Trophoblast cell (in vitro differentiated cells and primary cell): ENCODE results near the gene ZNF576.

Source experiments
- DNase-seq, 2 donors: peaks; one replicate each; pipeline ENCODE4 v3.0.0-alpha.2; 2016
- H2AFZ ChIP-seq: 2 replicates; pipeline ENCODE4 v1.6.1; 2013; ENCODE audit warnings: low read length, moderate library complexity, mild to moderate bottlenecking; ENCODE audit not compliant: insufficient read depth, poor library complexity
- H2AK5ac ChIP-seq: 2 replicates; pipeline ENCODE4 v1.6.1; 2013; ENCODE audit warnings: mild to moderate bottlenecking, low read length
- H2BK120ac ChIP-seq: 2 replicates; pipeline ENCODE4 v1.6.1; 2013; ENCODE audit warnings: low read length, mild to moderate bottlenecking, moderate library complexity; ENCODE audit not compliant: insufficient read depth, poor library complexity
- H2BK12ac ChIP-seq: 2 replicates; pipeline ENCODE4 v1.6.1; 2013; ENCODE audit warnings: mild to moderate bottlenecking, low read length, moderate library complexity
- H2BK5ac ChIP-seq: 2 replicates; pipeline ENCODE4 v1.6.1; 2013; ENCODE audit warnings: low read length, low read depth, moderate library complexity, mild to moderate bottlenecking; ENCODE audit not compliant: poor library complexity
- H3K14ac ChIP-seq: 2 replicates; pipeline ENCODE4 v1.6.1; 2013; ENCODE audit warnings: mild to moderate bottlenecking, low read length
- H3K18ac ChIP-seq: 2 replicates; pipeline ENCODE4 v1.6.1; 2013; ENCODE audit warnings: mild to moderate bottlenecking, low read length
- H3K23ac ChIP-seq: 2 replicates; pipeline ENCODE4 v1.6.1; 2013; ENCODE audit warnings: low read length
- H3K27ac ChIP-seq: 2 replicates; pipeline ENCODE4 v1.5.1; 2013; ENCODE audit warnings: low read depth, mild to moderate bottlenecking, inconsistent platforms, low read length, moderate library complexity
- H3K27me3 ChIP-seq: 2 replicates; pipeline ENCODE4 v1.6.1; 2013; ENCODE audit warnings: inconsistent platforms, mild to moderate bottlenecking, low read length, moderate library complexity; ENCODE audit not compliant: insufficient read depth
- H3K36me3 ChIP-seq, 2 experiments: 1 replicate in 1 of 2; 2 replicates in 1 of 2; pipeline ENCODE4 v1.6.1; 2013; ENCODE audit warnings: low read length in 2 of 2, mild to moderate bottlenecking in 2 of 2, moderate library complexity in 1 of 2; ENCODE audit not compliant: insufficient read depth in 2 of 2, control insufficient read depth in 1 of 2
- H3K4ac ChIP-seq: 2 replicates; pipeline ENCODE4 v1.6.1; 2013; ENCODE audit warnings: low read depth, mild to moderate bottlenecking, low read length, moderate library complexity
- H3K4me1 ChIP-seq, 2 experiments: 1 replicate in 1 of 2; 2 replicates in 1 of 2; pipeline ENCODE4 v1.6.1; 2013; ENCODE audit warnings: low read length in 2 of 2, mild to moderate bottlenecking in 2 of 2, moderate library complexity in 1 of 2; ENCODE audit not compliant: insufficient read depth in 2 of 2, control insufficient read depth in 1 of 2
- H3K4me2 ChIP-seq: 2 replicates; pipeline ENCODE4 v1.6.1; 2013; ENCODE audit warnings: inconsistent platforms, mild to moderate bottlenecking, low read length, moderate library complexity
- H3K4me3 ChIP-seq: 2 replicates; pipeline ENCODE4 v1.5.1; 2013; ENCODE audit warnings: mild to moderate bottlenecking, low read depth, low read length, inconsistent platforms
- H3K79me1 ChIP-seq: one replicate; pipeline ENCODE4 v1.6.1; 2013; ENCODE audit warnings: low read length
- H3K79me2 ChIP-seq: 2 replicates; pipeline ENCODE4 v1.6.1; 2013; ENCODE audit warnings: low read length, mild to moderate bottlenecking; ENCODE audit not compliant: control insufficient read depth, insufficient read depth, poor library complexity
- H3K9ac ChIP-seq: 2 replicates; pipeline ENCODE4 v1.6.1; 2013; ENCODE audit warnings: mild to moderate bottlenecking, low read length
- H3K9me3 ChIP-seq: 2 replicates; pipeline ENCODE4 v1.6.1; 2013; ENCODE audit warnings: low read depth, mild to moderate bottlenecking, control low read depth, inconsistent platforms, low read length; ENCODE audit not compliant: insufficient read depth
- H4K12ac ChIP-seq: 2 replicates; pipeline ENCODE4 v1.6.1; 2013; ENCODE audit warnings: low read depth, mild to moderate bottlenecking, low read length, moderate library complexity
- H4K8ac ChIP-seq: 2 replicates; pipeline ENCODE4 v1.6.1; 2013; ENCODE audit warnings: low read depth, mild to moderate bottlenecking, low read length, moderate library complexity
- H4K91ac ChIP-seq: one replicate; pipeline ENCODE4 v1.6.1; 2013; ENCODE audit warnings: low read depth, mild to moderate bottlenecking, low read length, moderate library complexity
- WGBS: extraction: QIAGEN DNeasy Blood & Tissue Kit; methylation state at CpG from one replicate; pipeline ENCODE4 v1.1.7; 2013; ENCODE audit warnings: missing lambda C conversion rate; ENCODE audit not compliant: insufficient read length, insufficient coverage; ENCODE audit errors: extremely low coverage; 5-methylcytosine and 5-hydroxymethylcytosine counted together

The ZNF576 gene

DNA sequence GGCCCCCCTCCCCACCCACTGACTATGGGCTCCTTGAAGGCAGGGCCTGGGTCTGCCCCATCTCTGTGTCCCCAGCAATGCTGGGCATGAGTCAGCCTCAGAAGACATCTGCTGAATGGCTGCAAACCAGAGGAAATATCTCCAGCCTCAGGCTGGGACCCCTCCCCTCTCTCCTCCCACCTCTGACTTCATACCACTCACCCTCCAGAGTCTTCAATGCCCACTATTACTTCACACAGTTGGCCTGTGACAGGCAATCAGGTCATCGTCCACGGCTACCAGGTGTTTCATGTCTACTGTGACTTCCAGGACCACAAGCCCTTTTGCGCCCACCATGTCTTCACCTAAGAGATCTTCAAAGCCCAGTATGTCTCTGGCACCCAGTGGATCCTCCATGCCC, 15.4 kb downstream of the ZNF576 start, which contains the start of gene SRRM5:
Gene SRRM5 (plus strand): TSS at position 301 of the 400 bp plus-strand sequence. CDS start 34 bp downstream, at position 335.
- Histone ChIP-seq H3K27me3 (no peaks in the 10 kb centered on the region), H3K18ac (no peak within 1 kb of the TSS), H3K4me1 (no peaks in the 10 kb centered on the region), H2BK12ac (no peak within 1 kb of the TSS), H3K14ac (no peak within 1 kb of the TSS), H3K4me3 (no peak within 1 kb of the TSS), H4K91ac (no peak within 1 kb of the TSS), H3K79me1 (no peaks in the 10 kb centered on the region), H3K79me2 (no peaks in the 10 kb centered on the region), H2AK5ac (no peak within 1 kb of the TSS), H3K4ac (no peak within 1 kb of the TSS), H4K8ac (no peak within 1 kb of the TSS), H3K23ac (no peak within 1 kb of the TSS), H3K4me2 (no peak within 1 kb of the TSS), H2BK5ac (no peak within 1 kb of the TSS), H3K9me3 (peaks cover 1% of the 10 kb centered on the region), H2AFZ (no peak within 1 kb of the TSS), H2BK120ac (no peak within 1 kb of the TSS), H3K36me3 (peaks cover 33 to 46% of the 10 kb centered on the region in 2 experiments), H4K12ac (no peak within 1 kb of the TSS), H3K27ac (no peak within 1 kb of the TSS), H3K9ac (no peak within 1 kb of the TSS)
- no peak for DNase-seq
- no CpG with 5 or more reads among the region's 3 CpGs for WGBS

GRCh38 chr19:43612374-43612773, 16.0 kb downstream of the ZNF576 start:
- Histone ChIP-seq H2AFZ (no peak overlapping the region), H3K4me2 (no peak overlapping the region), H3K14ac (no peak overlapping the region), H3K23ac (no peak overlapping the region), H3K79me1 (no peaks in the 10 kb centered on the region), H4K8ac (no peak overlapping the region), H3K4me3 (no peak overlapping the region), H4K12ac (no peak overlapping the region), H4K91ac (no peak overlapping the region), H2BK12ac (no peak overlapping the region), H3K79me2 (no peaks in the 10 kb centered on the region), H2AK5ac (no peak overlapping the region), H2BK120ac (no peak overlapping the region), H3K36me3 (peaks cover 31 to 43% of the 10 kb centered on the region in 2 experiments), H3K9me3 (peaks cover 1% of the 10 kb centered on the region), H3K27ac (no peak overlapping the region), H2BK5ac (no peak overlapping the region), H3K4ac (no peak overlapping the region), H3K9ac (no peak overlapping the region), H3K4me1 (no peaks in the 10 kb centered on the region), H3K18ac (no peak overlapping the region), H3K27me3 (no peaks in the 10 kb centered on the region)
- WGBS: no CpG with 5 or more reads among the region's 12 CpGs
- no peak for DNase-seq

GRCh38 chr19:43616306-43616705, 19.9 kb downstream of the ZNF576 start:
- H3K14ac ChIP-seq: no peak overlapping the region
- H3K18ac ChIP-seq: no peak overlapping the region
- H2AK5ac ChIP-seq: no peak overlapping the region
- no peaks in the 10 kb centered on the region for H3K9me3 ChIP-seq
- H2BK5ac ChIP-seq: no peak overlapping the region
- WGBS: no CpG with 5 or more reads among the region's 1 CpG
- no peaks in the 10 kb centered on the region for H3K27me3 ChIP-seq
- H2BK120ac ChIP-seq: no peak overlapping the region
- no peak overlapping the region for H2BK12ac ChIP-seq
- H3K4me2 ChIP-seq: no peak overlapping the region
- H3K4me3 ChIP-seq: no peak overlapping the region
- H3K9ac ChIP-seq: no peak overlapping the region
- peaks cover 7 to 9% of the 10 kb centered on the region in 2 experiments for H3K4me1 ChIP-seq
- peaks cover 15% of the 10 kb centered on the region for H3K79me1 ChIP-seq
- H3K79me2 ChIP-seq: peaks cover 9% of the 10 kb centered on the region
- H4K8ac ChIP-seq: no peak overlapping the region
- H3K4ac ChIP-seq: no peak overlapping the region
- peaks cover 26 to 28% of the 10 kb centered on the region in 2 experiments for H3K36me3 ChIP-seq
- no peak overlapping the region for H3K23ac ChIP-seq
- no peak overlapping the region for H3K27ac ChIP-seq
- no peak overlapping the region for H4K12ac ChIP-seq
- H4K91ac ChIP-seq: no peak overlapping the region
- DNase-seq: no peak
- H2AFZ ChIP-seq: no peak overlapping the region

GRCh38 chr19:43616954-43617353, 20.6 kb downstream of the ZNF576 start:
- H3K14ac ChIP-seq: no peak overlapping the region
- H3K79me1 ChIP-seq: peaks cover 15% of the 10 kb centered on the region
- no peak for DNase-seq
- peak overlapping the region; percentile 33 for H3K4ac ChIP-seq
- no peak overlapping the region for H3K27ac ChIP-seq
- peaks cover 7 to 9% of the 10 kb centered on the region in 2 experiments for H3K4me1 ChIP-seq
- no peak overlapping the region for H4K12ac ChIP-seq
- no peak overlapping the region for H3K4me2 ChIP-seq
- H3K18ac ChIP-seq: no peak overlapping the region
- H2AK5ac ChIP-seq: no peak overlapping the region
- no peak overlapping the region for H2BK5ac ChIP-seq
- H2BK12ac ChIP-seq: no peak overlapping the region
- H3K9ac ChIP-seq: no peak overlapping the region
- no peak overlapping the region for H4K91ac ChIP-seq
- no peak overlapping the region for H2BK120ac ChIP-seq
- H3K9me3 ChIP-seq: no peaks in the 10 kb centered on the region
- no peak overlapping the region for H3K4me3 ChIP-seq
- no CpG with 5 or more reads among the region's 6 CpGs for WGBS
- no peaks in the 10 kb centered on the region for H3K27me3 ChIP-seq
- H3K36me3 ChIP-seq: peaks cover 22 to 23% of the 10 kb centered on the region in 2 experiments
- H3K79me2 ChIP-seq: peaks cover 9% of the 10 kb centered on the region
- no peak overlapping the region for H2AFZ ChIP-seq
- no peak overlapping the region for H4K8ac ChIP-seq
- no peak overlapping the region for H3K23ac ChIP-seq
